HG03378 (cell line): ENCODE data around the gene KSR1.
A peak's percentile ranks its signal among the peaks of the same experiment; 100 is the strongest.

Source experiments
- ATAC-seq: cut with Tn5 transposase; IDR thresholded peaks from one replicate; pipeline ENCODE4 v1.9.1; 2021; ENCODE audit warnings: mild to moderate bottlenecking, moderate library complexity; ENCODE audit not compliant: unreplicated experiment

The KSR1 gene

GRCh38 chr17:27566671-27567562 is 110.7 kb downstream of the KSR1 start:
- no peak for ATAC-seq

- ATAC-seq: no peak
Observed at GRCh38 chr17:27567563-27567859, 111.3 kb downstream of the KSR1 start.

- no peak for ATAC-seq
Observed at GRCh38 chr17:27568216-27568615, 112.0 kb downstream of the KSR1 start.

GRCh38 chr17:27568811-27569210 is 112.6 kb downstream of the KSR1 start:
- no peak for ATAC-seq

DNA sequence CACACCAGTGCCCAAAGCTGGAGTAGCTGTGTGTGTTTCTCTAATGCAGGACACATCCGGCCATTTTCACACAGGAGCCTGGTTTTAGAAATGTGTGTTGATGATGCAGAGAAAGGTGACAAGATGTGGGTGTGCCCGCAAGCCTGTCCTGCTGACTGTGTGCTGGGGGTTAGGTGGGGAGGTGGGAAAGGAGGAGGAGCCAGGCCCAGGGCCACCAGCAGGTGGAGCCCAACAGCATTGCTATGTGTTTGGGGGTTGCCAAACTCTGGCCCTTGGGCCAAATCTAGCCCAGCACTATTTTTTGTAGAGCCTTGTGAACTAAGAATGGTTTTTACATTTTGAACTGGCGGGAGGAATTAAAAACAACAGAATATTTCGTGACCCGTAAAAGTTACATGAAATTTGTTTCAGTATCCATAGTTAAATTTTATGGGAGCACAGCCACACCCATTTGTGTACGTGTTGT is 113.0 kb downstream of the KSR1 start:
- peak; percentile 48 for ATAC-seq

DNA sequence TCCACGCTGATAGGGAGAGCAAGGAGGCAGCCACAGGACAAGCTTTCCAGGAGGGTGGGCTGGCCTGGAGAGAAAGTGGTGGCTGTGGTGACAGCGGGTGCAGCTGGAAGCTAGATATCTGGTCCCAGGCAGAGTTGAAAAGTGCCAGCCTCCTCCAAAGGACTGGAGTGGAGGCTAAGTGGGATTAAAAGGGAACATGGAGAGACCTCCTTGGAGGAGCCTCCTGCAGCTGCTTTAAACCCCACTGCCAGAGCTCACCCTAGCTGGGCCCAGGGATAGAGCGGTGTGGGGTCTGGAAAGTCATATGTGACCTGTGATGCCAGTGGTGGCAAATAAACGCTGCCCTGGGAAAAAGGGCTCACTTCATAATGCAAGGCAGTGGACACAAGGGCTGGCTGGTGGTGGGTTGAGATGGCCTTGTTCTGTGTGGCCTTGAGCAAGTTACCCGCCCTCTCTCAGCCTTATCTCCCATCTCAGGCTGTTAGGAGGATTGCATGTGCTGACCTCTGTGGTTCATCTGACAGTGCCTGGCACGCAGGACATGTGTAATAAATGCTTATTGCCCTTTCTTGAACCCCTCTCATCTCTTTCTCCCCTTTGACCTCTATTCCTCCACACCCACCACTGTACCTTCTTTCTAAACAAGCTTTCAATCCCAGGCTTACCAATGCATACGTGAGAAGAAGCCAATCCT is 113.8 kb downstream of the KSR1 start:
- no peak for ATAC-seq

- no peak for ATAC-seq
Observed at GRCh38 chr17:27570578-27570914, 114.3 kb downstream of the KSR1 start.

GRCh38 chr17:27571563-27572352 is 115.5 kb downstream of the KSR1 start:
- ATAC-seq: no peak

GRCh38 chr17:27572665-27573064 is 116.4 kb downstream of the KSR1 start:
- no peak for ATAC-seq

GRCh38 chr17:27573548-27573947 is 117.3 kb downstream of the KSR1 start:
- no peak for ATAC-seq

DNA sequence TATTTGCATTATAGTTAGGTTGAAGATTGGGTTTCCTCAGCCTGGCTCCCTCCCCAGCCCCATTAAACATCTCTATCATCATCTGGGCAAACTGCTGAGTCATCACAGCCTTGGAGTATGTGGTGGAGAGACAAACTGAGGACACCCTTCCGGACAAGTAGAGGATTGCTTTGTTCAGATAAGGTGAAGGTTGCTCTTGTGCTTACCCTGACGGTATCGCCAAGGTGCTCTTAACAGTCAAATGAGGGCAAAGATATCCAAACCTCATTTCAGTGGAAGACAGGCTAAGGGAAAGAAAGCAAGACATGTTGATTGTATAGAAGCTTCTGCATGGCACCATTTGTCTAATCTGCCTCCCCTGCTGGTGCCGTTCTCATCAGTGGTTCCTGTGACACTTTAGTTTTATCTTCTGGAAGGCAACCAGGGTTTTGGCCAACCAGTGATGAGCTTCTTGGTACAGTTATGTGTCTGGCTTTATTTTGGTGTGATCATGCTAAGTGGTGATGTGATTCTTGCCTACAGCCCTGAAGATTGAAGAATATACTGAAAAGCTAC is 117.8 kb downstream of the KSR1 start:
- no peak for ATAC-seq

DNA sequence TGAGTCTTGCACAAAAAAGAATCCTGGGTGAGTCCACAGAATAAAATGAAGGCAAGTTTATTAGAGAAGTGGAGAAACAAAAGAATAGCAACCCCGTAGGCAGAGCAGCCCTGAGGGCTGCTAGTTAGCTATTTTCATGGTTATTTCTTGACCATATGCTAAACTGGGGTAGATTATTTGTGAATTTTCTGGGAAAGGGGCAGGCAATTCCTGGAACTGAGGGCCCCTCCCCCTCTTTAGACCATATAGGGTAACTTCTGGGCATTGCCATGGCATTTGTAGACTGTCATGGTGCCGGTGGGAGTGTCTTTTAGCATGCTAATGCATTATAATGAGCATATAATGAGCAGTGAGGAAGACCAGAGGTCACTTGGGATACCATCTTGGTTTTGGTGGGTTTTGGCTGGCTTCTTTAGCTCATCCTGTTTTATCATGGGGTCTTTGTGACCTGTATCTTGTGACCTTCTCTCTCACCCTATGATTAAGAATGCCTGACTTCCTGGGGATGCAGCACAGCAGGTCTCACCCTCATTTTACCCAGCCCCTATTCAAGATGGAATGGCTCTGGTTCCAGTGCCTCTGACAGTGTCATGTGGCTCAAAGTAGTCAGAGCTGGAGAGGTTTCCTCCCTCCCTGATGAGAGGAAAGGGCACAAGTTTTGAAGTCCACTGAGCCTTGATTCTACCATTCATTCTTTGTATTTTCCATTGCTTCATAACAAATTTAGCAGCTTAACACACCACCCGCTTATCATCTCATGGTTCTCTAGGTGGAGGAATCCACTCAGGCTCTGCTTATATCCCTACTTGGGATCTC is 119.1 kb downstream of the KSR1 start:
- ATAC-seq: no peak

GRCh38 chr17:27575912-27576252 is 119.6 kb downstream of the KSR1 start:
- ATAC-seq: no peak

DNA sequence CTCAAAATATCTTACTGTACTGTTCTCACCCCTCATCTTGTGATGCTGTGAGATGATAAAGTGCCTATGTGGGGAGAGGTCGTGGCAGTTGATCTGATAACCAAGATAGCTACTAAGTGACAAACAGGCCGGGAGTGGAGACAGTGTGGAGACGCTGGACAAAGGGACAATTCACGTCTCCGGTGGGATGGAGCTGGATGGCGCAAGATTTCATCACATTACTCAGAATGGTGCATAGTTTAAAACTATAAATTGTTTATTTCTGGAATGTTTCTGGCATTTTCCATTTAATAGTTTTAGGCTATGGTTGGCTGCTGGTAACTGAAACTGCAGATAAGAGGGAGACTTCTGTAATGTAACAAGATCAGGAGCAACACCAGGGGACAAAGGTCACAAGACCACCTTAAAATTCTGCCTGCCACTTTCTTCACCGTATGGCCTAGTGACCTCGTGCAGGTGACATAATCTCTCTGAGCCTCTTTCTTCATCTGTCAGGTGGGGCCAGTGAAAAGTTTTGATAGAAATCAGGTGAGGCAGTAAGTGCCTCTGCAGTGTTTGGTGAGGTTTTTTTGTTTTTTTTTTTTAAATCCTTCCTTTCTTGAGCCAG is 120.3 kb downstream of the KSR1 start:
- ATAC-seq: no peak

- no peak for ATAC-seq
Observed at GRCh38 chr17:27577121-27577761, 121.0 kb downstream of the KSR1 start.

- ATAC-seq: peak; percentile 7
Observed at GRCh38 chr17:27577884-27578717, 121.9 kb downstream of the KSR1 start.

DNA sequence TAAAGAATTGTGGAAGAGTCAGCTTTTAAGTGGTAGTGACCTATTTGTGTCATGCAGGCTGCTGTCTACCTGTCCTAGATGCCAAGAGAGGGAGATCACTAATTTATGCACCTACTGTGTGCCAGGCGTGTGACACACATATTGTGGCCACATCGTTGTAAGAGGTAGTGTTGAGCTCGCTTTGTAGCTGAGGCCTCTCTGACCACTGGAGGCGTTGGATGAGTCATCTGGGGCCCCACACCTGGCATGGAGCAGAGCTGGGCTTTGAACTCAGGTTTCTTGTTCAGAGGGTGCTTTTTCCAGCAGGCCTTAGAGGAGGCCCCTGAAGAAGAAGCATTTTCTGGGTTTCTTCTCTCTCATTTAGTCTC is 122.5 kb downstream of the KSR1 start:
- ATAC-seq: peak; percentile 77

- ATAC-seq: no peak
Observed at GRCh38 chr17:27579304-27579703, 123.1 kb downstream of the KSR1 start.

DNA sequence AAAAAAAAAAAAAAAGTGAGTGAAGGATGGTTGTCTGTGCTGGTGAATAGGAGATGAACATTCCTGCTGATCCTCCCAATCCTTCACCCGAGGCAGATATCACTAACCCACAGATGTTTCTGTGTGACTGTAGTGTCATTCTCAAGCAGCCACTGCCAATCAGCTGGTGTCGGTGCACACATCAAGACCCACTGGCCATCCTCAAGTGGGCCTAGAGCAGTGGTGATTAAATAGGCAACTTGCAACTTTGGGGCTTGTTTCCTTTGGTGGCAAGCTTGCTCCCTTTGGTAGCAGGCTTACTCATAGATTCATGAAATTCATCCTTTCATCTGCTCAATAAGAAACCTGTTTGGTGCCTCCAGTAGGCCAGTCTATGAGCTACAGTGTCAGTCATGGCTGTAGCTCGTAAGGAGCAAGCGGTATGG is 123.7 kb downstream of the KSR1 start:
- no peak for ATAC-seq
